Testis (tissue), 3 donors: ENCODE data around the gene MBD6. TPM values are rescaled to one million over a fixed set of nuclear protein-coding genes. Genes with fewer than 3 reads are reported as not detected.

Experiments used
- DNase-seq: peaks from one replicate; pipeline ENCODE4 v3.0.0-alpha.2; 2019
- H3K27ac ChIP-seq, 2 donors: fragments of 200-600 bp; sonication (generic); one replicate each; pipeline ENCODE4 v1.5.1; 2019
- H3K27me3 ChIP-seq: fragments of 200-600 bp; sonication (generic); one replicate; pipeline ENCODE4 v1.5.1; 2019
- H3K36me3 ChIP-seq: fragments of 200-600 bp; sonication (generic); one replicate; pipeline ENCODE4 v1.5.1; 2017; ENCODE audit warnings: low read depth; ENCODE audit errors: missing control alignments
- H3K4me1 ChIP-seq: fragments of 200-600 bp; sonication (generic); one replicate; pipeline ENCODE4 v1.5.1; 2019
- H3K4me3 ChIP-seq, 2 donors: fragments of 200-600 bp; sonication (generic); one replicate each; pipeline ENCODE4 v1.5.1; 2017 to 2019
- H3K9me3 ChIP-seq: fragments of 200-600 bp; sonication (generic); one replicate; pipeline ENCODE4 v1.5.1; 2017
- CTCF ChIP-seq, 3 experiments: fragments of 450-650 bp in 2 of 3; fragments of 200-600 bp in 1 of 3; sonication (generic) in 1 of 3; IDR thresholded peaks; one replicate each; pipeline ENCODE4 v1.5.1; 2016 to 2019; ENCODE audit warnings: antibody characterized with exemption in 3 of 3, mild to moderate bottlenecking in 2 of 3, moderate library complexity in 1 of 3
- POLR2A ChIP-seq: fragments of 450-650 bp; IDR thresholded peaks from one replicate; pipeline ENCODE4 v1.6.1; 2017; ENCODE audit warnings: antibody characterized with exemption, mild to moderate bottlenecking, moderate library complexity
- WGBS, 2 donors: methylation state at CpG; one replicate each; pipeline ENCODE4 v1.1.5; 2018; 5-methylcytosine and 5-hydroxymethylcytosine counted together
- intact Hi-C: fragments of 100-400 bp; cut with DNase I; formaldehyde crosslinking; loops from one replicate; pipeline ENCODE4 v1.15.1; 2023; ENCODE audit warnings: low total_unique reads
- polyA plus RNA-seq: library from polyadenylated mRNA; stranded (reverse); fragments of 350-450 nt; fragmentation: Illumina TruSeq; extraction: RNeasy Lipid Tissue Mini Kit (QIAGEN cat#74804); gene quantifications from one replicate; pipeline ENCODE4 v1.2.3, GENCODE V29; 2014; ENCODE audit warnings: low read depth, low replicate concordance; ENCODE audit not compliant: insufficient read depth
- total RNA-seq, 2 donors: library from RNA; depleted of rRNA; stranded (reverse); fragments of >200 nt; gene quantifications; one replicate each; pipeline ENCODE4 v1.2.3, GENCODE V29; 2016

Gene MBD6
- total and polyA plus RNA-seq, 3 donors from 2014 or later = 84.7 to 130 (median 86.6) TPM

GRCh38 chr12:57545809-57546437, 23.3 kb downstream of the MBD6 start:
- peak overlapping the region; percentile 79 to 94 for H3K4me3 ChIP-seq
- intact Hi-C loops = no loop called here
- no peaks in the 10 kb centered on the region for H3K9me3 ChIP-seq
- H3K4me1 ChIP-seq = peaks cover 15% of the 10 kb centered on the region
- no peak overlapping the region for H3K27ac ChIP-seq
- WGBS, 2 donors = 33 to 53% methylated on average over 15 of the region's 15 CpGs
- TF ChIP-seq CTCF (IDR thresholded peaks at IDR 0.05) = no peak
- no peaks in the 10 kb centered on the region for H3K27me3 ChIP-seq
- no peak for DNase-seq
- H3K36me3 ChIP-seq = no peaks in the 10 kb centered on the region

GRCh38 chr12:57546438-57547287, 24.0 kb downstream of the MBD6 start, which contains the start of gene DCTN2:
Gene DCTN2, minus strand, starts transcription at chr12:57547192. Its CDS starts 129 bp downstream, at chr12:57547063.
- H3K9me3 ChIP-seq = no peaks in the 10 kb centered on the region
- H3K27me3 ChIP-seq = no peaks in the 10 kb centered on the region
- no peak for TF ChIP-seq CTCF (IDR thresholded peaks at IDR 0.05)
- H3K36me3 ChIP-seq = no peaks in the 10 kb centered on the region
- H3K4me3 ChIP-seq = peak within 1 kb of the TSS; percentile 79 to 94
- WGBS, 2 donors = 0% methylated on average over 50 to 56 of the region's 56 CpGs
- peak within 1 kb of the TSS; percentile 76 to 79 for H3K27ac ChIP-seq
- intact Hi-C loops = no loop called here
- peak; percentile 99 for DNase-seq
- peaks cover 15% of the 10 kb centered on the region for H3K4me1 ChIP-seq

- DNase-seq = no peak
- TF ChIP-seq CTCF (IDR thresholded peaks at IDR 0.05) = no peak
- TF ChIP-seq POLR2A = no peak
- peaks cover 15% of the 10 kb centered on the region for H3K4me1 ChIP-seq
- H3K9me3 ChIP-seq = no peaks in the 10 kb centered on the region
- intact Hi-C loops = no loop called here
- no peak overlapping the region for H3K27ac ChIP-seq
- no peaks in the 10 kb centered on the region for H3K27me3 ChIP-seq
- peak overlapping the region; percentile 79 to 94 for H3K4me3 ChIP-seq
- WGBS, 2 donors = 17 to 20% methylated on average over 9 of the region's 9 CpGs
- H3K36me3 ChIP-seq = no peaks in the 10 kb centered on the region
Observed at GRCh38 chr12:57547288-57548012, 24.8 kb downstream of the MBD6 start.

GRCh38 chr12:57548013-57548315, 25.3 kb downstream of the MBD6 start:
- 84 to 89% methylated on average over 2 of the region's 2 CpGs for WGBS, 2 donors
- intact Hi-C loops = no loop called here

More at GRCh38 chr12:57548013-57548315, 25.3 kb downstream of the MBD6 start:
- Histone ChIP-seq H3K9me3 (no peaks in the 10 kb centered on the region), H3K27ac (no peak overlapping the region), H3K4me3 (no peak overlapping the region), H3K4me1 (peaks cover 15% of the 10 kb centered on the region), H3K27me3 (no peaks in the 10 kb centered on the region), H3K36me3 (no peaks in the 10 kb centered on the region)
- no peak for TF ChIP-seq CTCF (IDR thresholded peaks at IDR 0.05)
- TF ChIP-seq POLR2A = no peak
- no peak for DNase-seq
